ENCODE results near the gene CEP162. TPM values are rescaled to one million over a fixed set of nuclear protein-coding genes. Genes with fewer than 3 reads are reported as not detected.
A peak's percentile ranks its signal among the peaks of the same experiment; 100 is the strongest.

CEP162 gene, protein sequence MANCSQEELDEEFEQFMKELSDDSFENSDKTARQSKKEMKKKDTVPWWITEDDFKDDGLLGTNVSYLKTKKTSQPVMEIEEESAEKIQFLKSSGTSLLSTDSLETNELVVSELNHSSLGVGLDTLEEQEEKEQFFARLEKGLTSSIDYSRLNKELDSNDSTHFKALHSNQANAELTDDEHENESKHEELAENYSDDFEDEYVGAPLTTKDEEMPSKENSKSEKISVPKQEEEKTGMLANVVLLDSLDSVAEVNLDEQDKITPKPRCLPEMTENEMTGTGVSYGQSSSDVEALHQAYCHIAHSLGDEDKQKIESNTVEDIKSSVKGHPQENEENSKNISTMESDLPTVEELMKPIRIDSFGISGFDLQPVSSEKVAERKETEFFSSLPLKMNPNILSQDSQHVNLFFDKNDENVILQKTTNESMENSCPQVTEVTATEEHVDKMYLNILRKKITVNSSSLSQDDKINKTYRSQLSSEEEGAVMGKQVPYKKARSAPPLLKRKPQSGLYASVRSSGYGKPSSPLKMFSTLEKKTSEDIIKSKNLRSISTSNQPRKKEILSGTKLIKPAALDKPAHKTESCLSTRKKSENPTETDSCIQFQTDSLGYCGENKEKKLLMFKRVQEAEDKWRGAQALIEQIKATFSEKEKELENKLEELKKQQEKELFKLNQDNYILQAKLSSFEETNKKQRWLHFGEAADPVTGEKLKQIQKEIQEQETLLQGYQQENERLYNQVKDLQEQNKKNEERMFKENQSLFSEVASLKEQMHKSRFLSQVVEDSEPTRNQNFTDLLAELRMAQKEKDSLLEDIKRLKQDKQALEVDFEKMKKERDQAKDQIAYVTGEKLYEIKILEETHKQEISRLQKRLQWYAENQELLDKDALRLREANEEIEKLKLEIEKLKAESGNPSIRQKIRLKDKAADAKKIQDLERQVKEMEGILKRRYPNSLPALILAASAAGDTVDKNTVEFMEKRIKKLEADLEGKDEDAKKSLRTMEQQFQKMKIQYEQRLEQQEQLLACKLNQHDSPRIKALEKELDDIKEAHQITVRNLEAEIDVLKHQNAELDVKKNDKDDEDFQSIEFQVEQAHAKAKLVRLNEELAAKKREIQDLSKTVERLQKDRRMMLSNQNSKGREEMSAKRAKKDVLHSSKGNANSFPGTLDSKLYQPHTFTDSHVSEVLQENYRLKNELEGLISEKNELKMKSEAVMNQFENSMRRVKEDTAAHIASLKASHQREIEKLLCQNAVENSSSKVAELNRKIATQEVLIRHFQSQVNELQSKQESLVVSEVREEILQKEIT (N-terminal part only)
- 13.1 and 13.7 TPM in 2 replicates for total RNA-seq
- 2.7 and 4.1 TPM in 2 replicates for polyA plus RNA-seq

DNA sequence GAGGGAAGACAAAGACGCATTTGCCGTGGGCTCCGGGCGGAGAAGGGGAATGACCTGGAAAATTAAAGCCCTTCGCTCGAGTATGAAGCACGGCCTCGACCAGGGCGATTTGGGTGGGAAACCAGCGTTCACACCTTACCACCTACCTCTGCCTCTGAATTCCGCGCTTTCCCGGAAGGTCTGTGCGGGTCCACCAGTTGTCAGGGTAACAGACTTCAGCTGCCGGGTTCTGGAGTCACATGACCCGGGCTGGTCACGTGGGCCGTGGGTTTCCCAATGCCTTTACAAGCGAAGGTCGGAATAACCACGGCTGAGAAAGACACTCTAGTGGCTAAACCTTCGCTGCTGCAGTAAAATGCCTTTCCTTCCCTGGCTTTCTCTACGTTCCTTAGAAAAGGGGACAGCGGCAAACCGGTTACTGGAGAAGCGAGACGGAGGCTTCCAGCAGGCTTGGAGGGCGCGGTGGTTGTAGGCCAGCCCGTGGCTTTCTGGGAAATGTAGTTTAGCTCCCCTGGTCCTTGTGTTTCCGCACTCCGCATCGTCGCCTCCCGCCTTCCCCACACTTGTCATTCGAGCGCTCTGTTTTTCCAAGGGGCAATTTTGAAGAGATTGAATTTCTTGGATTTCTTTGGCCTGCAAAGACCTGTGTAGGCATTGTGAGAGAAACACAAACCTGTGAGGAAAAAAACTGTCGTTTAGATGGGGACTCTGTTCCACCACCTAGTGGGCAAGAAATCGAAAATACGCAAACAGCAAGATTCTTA lies at the start of gene CEP162:
TSS of gene CEP162 (minus strand) at position 210 of the 764 bp plus-strand sequence. CDS start 1,250 bp downstream, outside the sequence.
- no peak for TF ChIP-seq EZH2phosphoT487 (IDR thresholded peaks at IDR 0.05; ENCODE audit: low read depth, severe bottlenecking, unreplicated experiment)
- TF ChIP-seq, protein P1, sequence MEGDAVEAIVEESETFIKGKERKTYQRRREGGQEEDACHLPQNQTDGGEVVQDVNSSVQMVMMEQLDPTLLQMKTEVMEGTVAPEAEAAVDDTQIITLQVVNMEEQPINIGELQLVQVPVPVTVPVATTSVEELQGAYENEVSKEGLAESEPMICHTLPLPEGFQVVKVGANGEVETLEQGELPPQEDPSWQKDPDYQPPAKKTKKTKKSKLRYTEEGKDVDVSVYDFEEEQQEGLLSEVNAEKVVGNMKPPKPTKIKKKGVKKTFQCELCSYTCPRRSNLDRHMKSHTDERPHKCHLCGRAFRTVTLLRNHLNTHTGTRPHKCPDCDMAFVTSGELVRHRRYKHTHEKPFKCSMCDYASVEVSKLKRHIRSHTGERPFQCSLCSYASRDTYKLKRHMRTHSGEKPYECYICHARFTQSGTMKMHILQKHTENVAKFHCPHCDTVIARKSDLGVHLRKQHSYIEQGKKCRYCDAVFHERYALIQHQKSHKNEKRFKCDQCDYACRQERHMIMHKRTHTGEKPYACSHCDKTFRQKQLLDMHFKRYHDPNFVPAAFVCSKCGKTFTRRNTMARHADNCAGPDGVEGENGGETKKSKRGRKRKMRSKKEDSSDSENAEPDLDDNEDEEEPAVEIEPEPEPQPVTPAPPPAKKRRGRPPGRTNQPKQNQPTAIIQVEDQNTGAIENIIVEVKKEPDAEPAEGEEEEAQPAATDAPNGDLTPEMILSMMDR (IDR thresholded peaks at IDR 0.05; ENCODE audit: poor library complexity), result peak; percentile 82
- no peak for TF ChIP-seq EZH2 (IDR thresholded peaks at IDR 0.05; ENCODE audit: borderline replicate concordance)
- Histone ChIP-seq H4K20me1 (ENCODE audit: insufficient read depth, poor library complexity, severe bottlenecking) (no peaks in the 10 kb centered on the region), H3K79me2 (peaks cover 12% of the 10 kb centered on the region), H3K4me1 (ENCODE audit: insufficient read depth) (peaks cover 6% of the 10 kb centered on the region), H3K9me2 (replicated peaks; ENCODE audit: insufficient read depth) (no peaks in the 10 kb centered on the region), H3K27ac (peak within 1 kb of the TSS; percentile 78), H3K27me3 (peaks cover 13% of the 10 kb centered on the region), H3K4me3 (peak within 1 kb of the TSS; percentile 73), H2AFZ (peak within 1 kb of the TSS; percentile 73), H3K36me3 (replicated peaks; ENCODE audit: insufficient read depth, low read depth) (no peaks in the 10 kb centered on the region), H3K4me2 (peak within 1 kb of the TSS; percentile 78), H3K9me3 (ENCODE audit: low read depth) (no peaks in the 10 kb centered on the region)
- under 1% methylated on average over 40 of the region's 40 CpGs for WGBS (ENCODE audit: low lambda C conversion rate, missing lambda C conversion rate)
- DNase-seq (ENCODE audit: low spot score), result peak; percentile 92

DNA sequence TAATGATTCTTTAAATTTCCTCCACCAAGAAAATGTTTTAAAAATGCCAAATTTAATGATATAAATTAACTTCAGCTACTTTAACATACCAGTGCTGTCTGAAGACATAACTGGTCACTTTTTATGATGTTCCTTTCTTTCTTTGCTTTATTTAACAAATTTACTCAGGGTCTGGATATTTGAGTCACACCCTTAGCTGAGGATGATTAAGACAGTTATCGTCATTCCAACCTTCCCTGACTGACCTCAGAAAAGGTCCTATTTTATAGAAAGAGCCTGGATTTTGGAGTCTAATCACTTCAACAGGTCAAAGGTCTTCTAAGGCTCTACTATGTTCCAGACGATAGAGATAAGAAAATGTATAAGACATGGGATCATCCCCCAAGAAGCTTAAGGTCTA lies 47.4 kb upstream of the CEP162 start:
- no peaks in the 10 kb centered on the region for H3K79me2 ChIP-seq
- H4K20me1 ChIP-seq (ENCODE audit: insufficient read depth, poor library complexity, severe bottlenecking), result no peaks in the 10 kb centered on the region
- WGBS (ENCODE audit: low lambda C conversion rate, missing lambda C conversion rate), result 59% methylated on average over 2 of the region's 2 CpGs

More for the DNA sequence above, 47.4 kb upstream of the CEP162 start:
- Histone ChIP-seq H3K4me1 (ENCODE audit: insufficient read depth) (peaks cover 9% of the 10 kb centered on the region), H3K27ac (no peak overlapping the region), H3K27me3 (no peaks in the 10 kb centered on the region), H3K4me3 (no peak overlapping the region), H2AFZ (no peak overlapping the region), H3K9me2 (replicated peaks; ENCODE audit: insufficient read depth) (no peaks in the 10 kb centered on the region), H3K9me3 (ENCODE audit: low read depth) (no peaks in the 10 kb centered on the region), H3K4me2 (no peak overlapping the region), H3K36me3 (replicated peaks; ENCODE audit: insufficient read depth, low read depth) (no peaks in the 10 kb centered on the region)
- no peak for DNase-seq (ENCODE audit: low spot score)
- TF ChIP-seq EZH2phosphoT487 (IDR thresholded peaks at IDR 0.05; ENCODE audit: low read depth, severe bottlenecking, unreplicated experiment), result no peak
- TF ChIP-seq, protein P1 (IDR thresholded peaks at IDR 0.05; ENCODE audit: poor library complexity), result no peak
- no peak for TF ChIP-seq EZH2 (IDR thresholded peaks at IDR 0.05; ENCODE audit: borderline replicate concordance)

Measured in hepatocyte (in vitro differentiated cells).